NK-92 (cell line): ENCODE data around the gene TET3.

Experiments used
- DNase-seq: peaks from one replicate; lab custom pipeline; 2025; ENCODE audit not compliant: unreplicated experiment; lab: John Stamatoyannopoulos, UW

Gene TET3

GRCh38 chr2:74029714-74030397, 45.1 kb downstream of the TET3 start:
- DNase-seq, result no peak

- no peak for DNase-seq
These were observed 46.5 kb downstream of the TET3 start for GRCh38 chr2:74031221-74031620.

- DNase-seq, result no peak
These were observed 47.2 kb downstream of the TET3 start for GRCh38 chr2:74031959-74032287.

GRCh38 chr2:74033375-74033774, 48.7 kb downstream of the TET3 start:
- no peak for DNase-seq
